ENCODE data around the gene ARL2BP. TPM values are rescaled to one million over a fixed set of nuclear protein-coding genes. Genes with fewer than 3 reads are reported as not detected.

Gene ARL2BP
- total RNA-seq, 1 experiment from 2014 or later = 33.1 TPM

DNA sequence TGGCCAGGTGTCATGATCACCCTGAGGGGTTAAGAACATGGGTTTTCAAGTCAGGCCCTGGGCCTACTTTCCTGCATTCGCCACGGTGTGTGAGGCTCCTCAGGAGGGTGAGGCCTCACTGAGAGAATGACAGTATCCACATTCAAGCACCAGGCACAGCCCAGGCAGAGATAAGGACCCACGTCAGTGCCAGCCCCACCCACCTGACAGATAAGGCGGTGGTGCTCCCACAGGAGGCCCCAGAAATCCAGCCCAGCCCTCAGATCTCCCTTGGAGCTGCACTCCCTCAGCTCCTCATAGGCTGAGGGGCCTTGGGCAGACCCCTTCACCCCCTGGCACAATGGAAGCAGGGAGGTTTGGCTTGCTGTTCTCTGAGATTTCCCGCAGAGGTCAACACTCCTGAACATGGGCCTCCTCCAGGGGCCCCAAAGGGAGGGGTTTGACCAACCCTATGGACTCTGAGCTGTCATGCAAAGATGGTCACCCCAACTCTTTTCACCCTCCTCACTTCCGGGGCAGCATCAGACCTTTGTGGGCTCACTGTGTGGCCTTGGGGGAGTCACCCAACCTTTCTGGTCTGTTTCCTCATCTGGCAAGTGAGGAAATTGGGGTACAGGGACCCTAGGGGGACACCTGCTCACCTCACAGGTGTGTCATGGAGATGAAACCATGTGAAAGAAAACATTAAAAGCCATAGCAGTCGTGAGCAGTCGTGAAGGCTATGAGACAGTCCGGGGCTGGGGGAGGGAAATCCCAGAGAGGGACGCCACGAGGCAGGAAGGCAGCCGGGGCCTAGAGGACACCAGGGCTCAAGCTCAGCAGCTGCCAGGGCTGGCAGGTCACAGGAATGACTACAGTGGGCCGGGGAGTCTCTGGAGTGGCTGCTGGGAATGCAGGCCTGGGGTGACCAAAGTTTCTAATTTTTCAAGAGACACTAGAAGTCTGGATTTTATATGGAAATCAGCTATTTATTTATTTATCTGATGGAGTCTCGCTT is 24.0 kb downstream of the ARL2BP start:
- TF ChIP-seq, protein P1, sequence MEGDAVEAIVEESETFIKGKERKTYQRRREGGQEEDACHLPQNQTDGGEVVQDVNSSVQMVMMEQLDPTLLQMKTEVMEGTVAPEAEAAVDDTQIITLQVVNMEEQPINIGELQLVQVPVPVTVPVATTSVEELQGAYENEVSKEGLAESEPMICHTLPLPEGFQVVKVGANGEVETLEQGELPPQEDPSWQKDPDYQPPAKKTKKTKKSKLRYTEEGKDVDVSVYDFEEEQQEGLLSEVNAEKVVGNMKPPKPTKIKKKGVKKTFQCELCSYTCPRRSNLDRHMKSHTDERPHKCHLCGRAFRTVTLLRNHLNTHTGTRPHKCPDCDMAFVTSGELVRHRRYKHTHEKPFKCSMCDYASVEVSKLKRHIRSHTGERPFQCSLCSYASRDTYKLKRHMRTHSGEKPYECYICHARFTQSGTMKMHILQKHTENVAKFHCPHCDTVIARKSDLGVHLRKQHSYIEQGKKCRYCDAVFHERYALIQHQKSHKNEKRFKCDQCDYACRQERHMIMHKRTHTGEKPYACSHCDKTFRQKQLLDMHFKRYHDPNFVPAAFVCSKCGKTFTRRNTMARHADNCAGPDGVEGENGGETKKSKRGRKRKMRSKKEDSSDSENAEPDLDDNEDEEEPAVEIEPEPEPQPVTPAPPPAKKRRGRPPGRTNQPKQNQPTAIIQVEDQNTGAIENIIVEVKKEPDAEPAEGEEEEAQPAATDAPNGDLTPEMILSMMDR (conservative IDR thresholded peaks at IDR 0.05; ENCODE audit: low read depth, low read length) = no peak
- TF ChIP-seq EZH2 (IDR thresholded peaks at IDR 0.05; ENCODE audit: borderline replicate concordance, low read depth, low read length, poor library complexity, severe bottlenecking) = no peak
- H3K4me3 ChIP-seq (ENCODE audit: low read depth, low read length, poor library complexity, severe bottlenecking) = no peak overlapping the region
- H3K27me3 ChIP-seq (replicated peaks; ENCODE audit: insufficient read depth, low read depth, low read length, poor library complexity) = no peaks in the 10 kb centered on the region
- no peaks in the 10 kb centered on the region for H3K36me3 ChIP-seq (ENCODE audit: insufficient read depth, low read length, poor library complexity, severe bottlenecking)
- intact Hi-C loops (cut with micrococcal nuclease; ENCODE audit: unreplicated experiment) = no loop called here
- H3K4me1 ChIP-seq (ENCODE audit: insufficient read depth, low read length, poor library complexity, severe bottlenecking) = no peaks in the 10 kb centered on the region
- CTCF ChIA-PET = no interaction called here
- BruUV-seq (replicated peaks) = no TSS peak
- no peak overlapping the region for H3K27ac ChIP-seq (ENCODE audit: low read depth, low read length, poor library complexity, severe bottlenecking)
- DNase-seq (ENCODE audit: low spot score) = no peak
- POLR2A ChIA-PET (ENCODE audit: low non-redundant PET) = no interaction called here
- H3K9me3 ChIP-seq (ENCODE audit: low read depth, low read length, poor library complexity, severe bottlenecking) = no peaks in the 10 kb centered on the region

DNA sequence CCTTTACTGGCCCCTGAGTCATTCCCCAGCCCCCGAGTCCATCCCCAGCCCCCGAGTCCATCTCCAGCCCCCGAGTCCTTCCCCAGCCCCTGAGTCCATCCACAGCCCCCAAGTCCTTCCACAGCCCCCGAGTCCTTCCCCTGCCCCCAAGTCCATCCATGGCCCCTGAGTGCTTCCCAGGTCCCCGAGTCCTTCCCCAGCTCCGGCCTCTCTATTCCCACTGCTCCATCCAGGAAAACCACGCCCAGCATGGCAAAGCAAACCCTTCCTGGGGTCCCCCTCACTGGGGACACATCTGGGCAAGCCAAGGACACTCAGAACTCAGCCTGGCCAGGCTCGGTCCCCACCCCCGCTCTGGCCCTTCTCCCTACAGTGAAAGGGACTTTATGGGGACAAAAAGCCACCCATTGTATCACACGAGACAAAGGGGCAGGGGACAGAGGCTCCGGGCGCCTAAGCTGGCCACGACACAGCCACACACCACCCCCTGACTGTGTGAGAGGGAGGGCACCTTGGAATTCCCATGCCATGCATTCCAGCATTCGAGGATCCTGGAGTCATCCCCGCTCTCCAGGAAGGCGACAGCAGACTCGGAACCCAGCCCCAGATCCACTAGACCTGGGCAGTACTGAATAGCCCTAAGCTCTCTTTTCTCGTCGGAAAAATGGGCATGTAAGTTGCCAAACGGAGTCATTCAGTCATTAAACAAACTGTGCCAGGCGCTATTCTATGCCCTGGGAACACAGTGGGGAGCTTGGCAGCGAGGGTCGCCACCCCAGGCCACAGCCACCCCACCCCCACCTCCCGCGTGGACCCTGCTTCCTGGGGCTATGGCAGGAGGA is 25.4 kb downstream of the ARL2BP start:
- DNase-seq (ENCODE audit: low spot score) = no peak
- no peak overlapping the region for H3K27ac ChIP-seq (ENCODE audit: low read depth, low read length, poor library complexity, severe bottlenecking)
- no peak overlapping the region for H3K4me3 ChIP-seq (ENCODE audit: low read depth, low read length, poor library complexity, severe bottlenecking)
- H3K27me3 ChIP-seq (replicated peaks; ENCODE audit: insufficient read depth, low read depth, low read length, poor library complexity) = no peaks in the 10 kb centered on the region
- intact Hi-C loops (cut with micrococcal nuclease; ENCODE audit: unreplicated experiment) = no loop called here
- H3K4me1 ChIP-seq (ENCODE audit: insufficient read depth, low read length, poor library complexity, severe bottlenecking) = no peaks in the 10 kb centered on the region
- H3K9me3 ChIP-seq (ENCODE audit: low read depth, low read length, poor library complexity, severe bottlenecking) = no peaks in the 10 kb centered on the region
- CTCF ChIA-PET = no interaction called here
- TF ChIP-seq, protein P1 (conservative IDR thresholded peaks at IDR 0.05; ENCODE audit: low read depth, low read length) = no peak
- no peak for TF ChIP-seq EZH2 (IDR thresholded peaks at IDR 0.05; ENCODE audit: borderline replicate concordance, low read depth, low read length, poor library complexity, severe bottlenecking)
- BruUV-seq (replicated peaks) = no TSS peak
- POLR2A ChIA-PET (ENCODE audit: low non-redundant PET) = no interaction called here
- no peaks in the 10 kb centered on the region for H3K36me3 ChIP-seq (ENCODE audit: insufficient read depth, low read length, poor library complexity, severe bottlenecking)

DNA sequence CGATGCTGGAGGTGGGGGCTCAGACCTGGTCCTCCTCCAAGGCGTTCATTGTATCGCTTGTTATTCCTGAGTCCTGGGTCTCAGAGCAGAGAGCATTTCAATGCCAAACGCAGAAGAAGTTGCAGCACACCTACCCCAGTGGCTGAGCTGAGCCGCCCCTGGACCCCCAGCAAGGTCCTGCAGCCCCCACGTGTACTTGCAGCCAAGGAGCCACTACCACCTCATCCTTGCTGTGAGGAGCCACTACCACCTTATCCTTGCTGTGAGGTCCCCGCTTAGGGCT is 25.9 kb downstream of the ARL2BP start:
- no peaks in the 10 kb centered on the region for H3K4me1 ChIP-seq (ENCODE audit: insufficient read depth, low read length, poor library complexity, severe bottlenecking)
- CTCF ChIA-PET = no interaction called here
- TF ChIP-seq EZH2 (IDR thresholded peaks at IDR 0.05; ENCODE audit: borderline replicate concordance, low read depth, low read length, poor library complexity, severe bottlenecking) = no peak
- TF ChIP-seq, protein P1 (conservative IDR thresholded peaks at IDR 0.05; ENCODE audit: low read depth, low read length) = no peak
- H3K27ac ChIP-seq (ENCODE audit: low read depth, low read length, poor library complexity, severe bottlenecking) = no peak overlapping the region
- POLR2A ChIA-PET (ENCODE audit: low non-redundant PET) = no interaction called here
- H3K36me3 ChIP-seq (ENCODE audit: insufficient read depth, low read length, poor library complexity, severe bottlenecking) = no peaks in the 10 kb centered on the region
- BruUV-seq (replicated peaks) = no TSS peak
- DNase-seq (ENCODE audit: low spot score) = no peak
- no peak overlapping the region for H3K4me3 ChIP-seq (ENCODE audit: low read depth, low read length, poor library complexity, severe bottlenecking)
- no peaks in the 10 kb centered on the region for H3K27me3 ChIP-seq (replicated peaks; ENCODE audit: insufficient read depth, low read depth, low read length, poor library complexity)
- intact Hi-C loops (cut with micrococcal nuclease; ENCODE audit: unreplicated experiment) = no loop called here
- no peaks in the 10 kb centered on the region for H3K9me3 ChIP-seq (ENCODE audit: low read depth, low read length, poor library complexity, severe bottlenecking)
